Stimulated activated naive CD8-positive, alpha-beta T cell treated with anti-CD3 and anti-CD28 coated beads, Interleukin-15, Interleukin-2, amounts not matched to agents 100 ng/mL and 50 ng/mL, for 24 hours (primary cell): ENCODE results near the gene PSPC1.
"Not testable (repeated sequence)": the region's sequence is repeated elsewhere in the genome, so short reads cannot be mapped to it uniquely, and the experiment has no call there.

ENCODE experiments used
- H3K27ac Mint-ChIP-seq: one replicate; pipeline ENCODE4 v1.8.0; 2021; ENCODE audit warnings: mild to moderate bottlenecking, mixed read lengths
- H3K27me3 Mint-ChIP-seq: one replicate; pipeline ENCODE4 v1.8.0; 2021; ENCODE audit warnings: mixed read lengths
- H3K36me3 Mint-ChIP-seq: one replicate; pipeline ENCODE4 v1.8.0; 2021; ENCODE audit warnings: low read depth, mixed read lengths
- H3K4me1 Mint-ChIP-seq: one replicate; pipeline ENCODE4 v1.8.0; 2021; ENCODE audit warnings: low read depth, mixed read lengths
- H3K4me3 Mint-ChIP-seq: one replicate; pipeline ENCODE4 v1.8.0; 2021; ENCODE audit warnings: mild to moderate bottlenecking, mixed read lengths
- H3K9me3 Mint-ChIP-seq: one replicate; pipeline ENCODE4 v1.8.0; 2021; ENCODE audit warnings: mixed read lengths

The PSPC1 gene

DNA sequence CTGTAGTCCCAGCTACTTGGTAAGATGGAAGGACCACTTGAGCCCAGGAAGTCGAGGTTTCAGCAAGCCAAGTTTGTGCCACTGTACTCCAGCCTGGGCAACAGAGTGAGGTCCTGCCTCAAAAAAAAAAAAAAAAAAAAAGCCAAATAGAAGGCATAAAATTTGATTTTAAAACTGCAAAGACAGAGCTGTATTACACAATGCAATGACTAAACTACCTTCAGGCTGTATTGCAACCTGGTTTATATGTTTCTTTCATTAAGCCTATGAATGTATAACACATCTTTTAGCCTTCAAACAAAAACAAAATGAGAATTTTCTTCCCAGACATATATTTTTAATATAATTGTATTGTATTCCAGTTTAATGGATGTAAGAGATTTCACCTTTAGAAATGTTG is 73.7 kb downstream of the PSPC1 start:
- H3K9me3 Mint-ChIP-seq, H3K27ac Mint-ChIP-seq, H3K27me3 Mint-ChIP-seq, H3K4me3 Mint-ChIP-seq: not testable (repeated sequence)
- peaks cover 33% of the 10 kb centered on the region for H3K36me3 Mint-ChIP-seq
- H3K4me1 Mint-ChIP-seq: peaks cover 14% of the 10 kb centered on the region

DNA sequence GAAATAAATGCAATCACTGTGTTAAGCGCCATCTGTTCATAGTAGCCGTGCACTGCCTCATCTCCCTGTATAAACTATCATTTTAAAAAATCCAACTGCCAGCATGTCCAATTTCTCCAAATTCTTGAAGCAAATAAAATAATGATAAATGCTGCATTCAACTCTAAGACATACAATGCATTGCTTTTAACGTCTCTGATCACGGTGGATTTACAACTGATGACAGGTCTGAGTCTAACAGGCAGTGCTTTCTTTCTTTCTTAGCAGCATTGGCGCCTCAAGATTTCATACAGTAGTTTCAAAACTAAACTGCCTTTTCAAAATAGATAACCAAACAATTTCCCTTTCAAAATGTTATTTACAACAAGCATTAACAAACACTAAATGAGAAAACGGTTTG is 78.5 kb downstream of the PSPC1 start:
- not testable (repeated sequence) for H3K9me3 Mint-ChIP-seq, H3K27me3 Mint-ChIP-seq

DNA sequence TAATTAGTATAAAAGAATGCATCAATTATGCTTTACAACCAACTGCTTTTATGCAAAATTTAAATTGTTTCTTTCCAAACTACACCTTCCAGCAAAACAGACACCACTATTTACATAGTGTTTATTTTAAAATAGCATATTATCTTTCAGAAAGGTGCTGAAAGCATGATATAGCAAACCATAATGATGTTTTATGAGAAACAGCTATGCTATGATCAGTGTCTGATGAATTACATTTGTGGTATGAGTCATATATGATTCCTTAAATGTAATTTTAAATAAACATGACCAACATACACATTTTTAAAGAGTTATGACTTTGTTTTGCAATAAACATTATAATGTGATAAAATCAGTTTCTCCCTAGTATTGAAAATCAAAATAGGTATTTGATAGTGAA is 81.1 kb downstream of the PSPC1 start:
- not testable (repeated sequence) for H3K4me3 Mint-ChIP-seq, H3K27ac Mint-ChIP-seq, H3K27me3 Mint-ChIP-seq, H3K9me3 Mint-ChIP-seq, H3K4me1 Mint-ChIP-seq
- peaks cover 30% of the 10 kb centered on the region for H3K36me3 Mint-ChIP-seq

More for the DNA sequence above, 78.5 kb downstream of the PSPC1 start:
- not testable (repeated sequence) for H3K4me1 Mint-ChIP-seq, H3K4me3 Mint-ChIP-seq, H3K27ac Mint-ChIP-seq
- H3K36me3 Mint-ChIP-seq: peaks cover 39% of the 10 kb centered on the region

DNA sequence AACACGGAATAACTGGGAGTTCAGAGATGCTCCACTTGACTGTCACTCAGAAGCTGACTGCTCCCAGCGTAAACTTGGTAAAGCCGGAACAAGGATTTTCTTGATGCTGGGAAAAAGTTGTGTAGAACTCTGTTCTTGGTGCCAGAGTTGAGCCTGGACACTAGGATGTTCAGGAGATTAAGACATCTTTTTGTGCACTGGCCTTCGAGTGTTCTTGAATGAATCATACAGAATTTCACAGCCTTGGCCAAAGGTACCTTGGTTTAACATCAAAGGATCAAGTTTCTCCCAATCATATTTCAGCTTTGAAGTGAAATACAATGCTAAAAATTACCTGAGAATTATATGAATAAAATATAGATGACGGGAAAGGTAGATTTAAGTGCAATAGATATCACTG is 81.8 kb downstream of the PSPC1 start:
- not testable (repeated sequence) for H3K27me3 Mint-ChIP-seq, H3K9me3 Mint-ChIP-seq, H3K4me1 Mint-ChIP-seq, H3K27ac Mint-ChIP-seq, H3K4me3 Mint-ChIP-seq
- H3K36me3 Mint-ChIP-seq: peaks cover 26% of the 10 kb centered on the region

DNA sequence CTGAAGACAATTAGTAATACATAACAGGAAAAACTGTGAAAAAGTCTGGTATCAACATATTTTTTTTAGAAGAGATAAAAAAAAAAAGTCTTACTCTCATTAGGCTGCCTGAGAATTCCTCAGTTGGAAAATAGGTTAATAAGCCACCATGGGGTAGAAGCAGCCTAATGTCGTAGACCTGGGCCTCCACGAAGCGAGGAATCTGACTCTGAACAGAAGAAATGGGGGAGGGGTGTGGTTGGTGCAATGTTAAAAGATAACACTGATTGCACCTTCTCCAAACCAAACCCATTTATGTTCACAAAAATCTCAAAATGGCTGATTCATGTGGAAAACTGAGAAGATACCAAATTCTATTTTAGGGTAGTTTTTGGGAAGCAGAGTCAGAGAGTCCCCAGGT is 86.9 kb downstream of the PSPC1 start:
- Mint-ChIP-seq H3K4me1 (peaks cover 7% of the 10 kb centered on the region), H3K27ac (no peak overlapping the region), H3K4me3 (no peak overlapping the region), H3K36me3 (peaks cover 40% of the 10 kb centered on the region), H3K27me3 (no peaks in the 10 kb centered on the region), H3K9me3 (no peaks in the 10 kb centered on the region)

DNA sequence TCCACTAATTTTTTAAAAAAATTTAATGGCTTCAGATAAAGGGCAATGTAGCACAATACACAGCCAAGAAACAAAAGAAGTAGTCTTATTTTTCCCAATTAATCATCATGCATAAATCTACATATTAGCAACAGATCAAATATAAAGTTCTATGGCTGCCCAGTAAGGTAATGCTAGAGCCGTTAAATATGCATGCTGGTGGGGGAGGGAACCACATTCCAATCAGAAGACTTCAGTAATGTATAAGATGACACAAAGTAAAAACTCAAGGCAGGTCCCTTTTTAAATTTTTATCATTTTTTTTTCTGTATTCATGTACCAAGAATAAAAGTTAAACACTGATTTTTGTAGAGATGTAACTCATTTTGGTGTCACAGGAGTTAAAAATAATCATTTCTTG is 87.3 kb downstream of the PSPC1 start:
- peaks cover 7% of the 10 kb centered on the region for H3K4me1 Mint-ChIP-seq
- H3K27ac Mint-ChIP-seq: no peak overlapping the region
- H3K27me3 Mint-ChIP-seq: no peaks in the 10 kb centered on the region
- H3K9me3 Mint-ChIP-seq: no peaks in the 10 kb centered on the region
- no peak overlapping the region for H3K4me3 Mint-ChIP-seq
- H3K36me3 Mint-ChIP-seq: peaks cover 45% of the 10 kb centered on the region

DNA sequence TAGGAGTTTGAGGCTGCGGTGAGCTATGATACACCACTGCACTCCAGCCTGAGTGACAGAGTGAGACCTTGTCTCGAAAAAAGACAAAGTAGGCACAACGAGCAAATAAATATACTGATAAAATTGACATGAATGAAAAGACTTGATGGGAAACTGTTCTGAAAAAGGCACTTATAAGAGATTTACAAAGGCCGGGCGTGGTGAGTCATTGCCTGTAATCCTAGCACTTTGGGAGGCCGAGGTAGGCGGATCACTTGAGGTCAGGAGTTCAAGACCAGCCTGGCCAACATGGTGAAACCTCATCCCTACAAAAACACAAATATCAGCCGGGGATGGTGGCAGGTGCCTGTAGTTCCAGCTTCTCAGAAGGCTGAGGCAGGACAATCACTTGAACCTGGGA is 91.3 kb downstream of the PSPC1 start:
- H3K27me3 Mint-ChIP-seq, H3K4me1 Mint-ChIP-seq, H3K4me3 Mint-ChIP-seq, H3K27ac Mint-ChIP-seq, H3K9me3 Mint-ChIP-seq: not testable (repeated sequence)
- peaks cover 39% of the 10 kb centered on the region for H3K36me3 Mint-ChIP-seq

DNA sequence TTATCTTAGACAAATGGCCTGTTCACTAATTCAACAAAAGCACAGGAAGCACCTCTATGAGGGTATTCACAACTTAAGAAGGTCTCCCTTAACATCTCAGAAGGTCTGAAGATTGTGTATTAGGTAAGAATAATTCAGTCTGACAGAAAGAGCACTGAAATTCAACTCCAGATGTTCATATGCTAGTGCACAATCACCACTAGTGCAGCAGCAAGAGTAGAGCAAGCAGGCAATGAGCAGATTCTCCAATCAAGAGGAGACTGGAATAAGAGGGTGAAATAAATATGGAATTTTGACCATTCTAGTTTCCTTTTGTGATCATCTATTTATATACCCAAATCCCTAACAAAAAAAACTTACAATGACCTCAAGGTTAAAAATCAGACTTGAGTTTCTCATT is 97.3 kb downstream of the PSPC1 start:
- Mint-ChIP-seq H3K27ac (no peak overlapping the region), H3K9me3 (no peaks in the 10 kb centered on the region), H3K27me3 (no peaks in the 10 kb centered on the region), H3K4me1 (peaks cover 19% of the 10 kb centered on the region), H3K4me3 (no peak overlapping the region), H3K36me3 (peaks cover 9% of the 10 kb centered on the region)

DNA sequence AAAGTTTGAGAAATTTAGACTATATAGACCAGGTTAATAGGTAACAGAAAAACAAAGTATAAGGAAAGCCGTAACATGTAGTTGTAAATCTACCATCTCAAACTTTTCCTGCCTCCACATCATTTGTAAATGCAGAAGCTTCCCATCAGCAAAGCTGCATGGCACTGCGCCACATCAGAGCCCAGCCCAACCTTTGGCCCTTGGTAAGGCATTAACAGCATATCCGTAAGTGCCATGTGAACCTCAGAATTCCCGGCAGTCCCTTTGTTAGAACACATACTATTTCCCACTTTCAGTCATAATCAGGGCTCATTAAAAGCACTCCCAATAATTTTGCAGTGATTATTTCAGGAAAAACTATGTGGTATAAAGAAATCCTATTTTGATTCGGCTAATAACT is 97.7 kb downstream of the PSPC1 start:
- H3K4me1 Mint-ChIP-seq: peaks cover 19% of the 10 kb centered on the region
- H3K4me3 Mint-ChIP-seq: no peak overlapping the region
- no peaks in the 10 kb centered on the region for H3K9me3 Mint-ChIP-seq
- no peak overlapping the region for H3K27ac Mint-ChIP-seq
- peaks cover 9% of the 10 kb centered on the region for H3K36me3 Mint-ChIP-seq
- H3K27me3 Mint-ChIP-seq: no peaks in the 10 kb centered on the region

DNA sequence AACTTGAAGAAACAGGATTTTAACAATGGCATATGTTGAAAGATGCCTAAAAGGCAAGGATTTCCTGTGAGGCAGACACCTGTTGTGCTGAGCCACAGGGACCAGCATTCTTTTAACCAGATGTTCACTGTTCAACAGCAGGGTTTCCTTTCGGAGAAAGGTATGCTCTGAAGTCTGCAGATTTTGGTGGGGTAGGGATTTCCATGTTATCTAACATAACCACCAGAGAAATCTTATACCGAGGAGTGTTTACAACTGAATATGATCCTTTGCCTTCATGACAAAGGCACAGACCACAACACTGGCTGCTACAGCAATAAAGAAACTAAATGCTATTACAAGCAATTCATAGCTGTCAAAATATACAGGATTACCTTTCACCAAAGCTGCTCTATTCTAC is 101.2 kb downstream of the PSPC1 start:
- H3K36me3 Mint-ChIP-seq: peaks cover 26% of the 10 kb centered on the region
- no peak overlapping the region for H3K27ac Mint-ChIP-seq
- H3K4me1 Mint-ChIP-seq: peaks cover 27% of the 10 kb centered on the region

DNA sequence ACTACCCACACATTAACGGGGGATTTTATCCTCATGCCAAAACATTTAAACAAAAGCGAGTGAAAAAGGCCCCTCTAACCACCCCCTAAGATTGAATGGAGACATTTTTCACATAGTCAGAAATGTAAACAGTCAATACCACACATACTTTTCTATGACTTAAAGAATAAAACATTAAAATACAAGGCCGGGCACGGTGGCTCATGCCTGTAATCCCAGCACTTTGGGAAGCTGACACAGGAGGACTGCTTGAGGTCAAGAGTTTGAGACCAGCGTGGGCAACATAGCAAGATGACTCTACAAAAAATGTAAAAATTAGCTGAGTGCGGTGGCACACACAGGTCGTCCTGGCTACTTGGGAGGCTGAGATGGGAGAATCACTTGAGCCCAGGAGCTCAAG is 102.0 kb downstream of the PSPC1 start:
- H3K4me1 Mint-ChIP-seq: peaks cover 27% of the 10 kb centered on the region
- no peak overlapping the region for H3K27ac Mint-ChIP-seq
- H3K27me3 Mint-ChIP-seq: no peaks in the 10 kb centered on the region
- no peak overlapping the region for H3K4me3 Mint-ChIP-seq
- no peaks in the 10 kb centered on the region for H3K9me3 Mint-ChIP-seq
- peaks cover 34% of the 10 kb centered on the region for H3K36me3 Mint-ChIP-seq

More for the DNA sequence above, 101.2 kb downstream of the PSPC1 start:
- no peak overlapping the region for H3K4me3 Mint-ChIP-seq
- no peaks in the 10 kb centered on the region for H3K27me3 Mint-ChIP-seq
- H3K9me3 Mint-ChIP-seq: no peaks in the 10 kb centered on the region

DNA sequence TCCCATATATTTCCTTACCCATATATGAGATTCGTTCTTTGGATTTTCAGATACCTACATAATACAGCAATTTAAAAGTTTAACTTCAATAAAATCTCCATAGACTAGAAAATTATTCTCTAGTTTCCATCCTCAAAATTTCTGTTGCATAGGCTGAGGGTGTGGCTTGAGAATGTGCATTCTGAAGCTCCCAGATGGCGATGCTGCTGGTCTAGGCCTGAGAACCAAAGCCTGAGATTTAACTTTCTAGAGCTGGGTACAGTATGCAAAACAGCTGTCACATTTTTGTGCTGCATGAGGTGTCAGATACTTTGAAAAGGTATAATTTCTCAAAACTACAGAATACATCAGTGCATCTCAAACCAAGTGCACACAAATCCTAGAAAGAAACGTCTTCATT is 106.6 kb downstream of the PSPC1 start:
- H3K9me3 Mint-ChIP-seq: no peaks in the 10 kb centered on the region
- H3K27ac Mint-ChIP-seq: peak overlapping the region; percentile 43
- H3K4me1 Mint-ChIP-seq: peaks cover 8% of the 10 kb centered on the region
- no peak overlapping the region for H3K4me3 Mint-ChIP-seq
- peaks cover 61% of the 10 kb centered on the region for H3K36me3 Mint-ChIP-seq
- H3K27me3 Mint-ChIP-seq: no peaks in the 10 kb centered on the region

DNA sequence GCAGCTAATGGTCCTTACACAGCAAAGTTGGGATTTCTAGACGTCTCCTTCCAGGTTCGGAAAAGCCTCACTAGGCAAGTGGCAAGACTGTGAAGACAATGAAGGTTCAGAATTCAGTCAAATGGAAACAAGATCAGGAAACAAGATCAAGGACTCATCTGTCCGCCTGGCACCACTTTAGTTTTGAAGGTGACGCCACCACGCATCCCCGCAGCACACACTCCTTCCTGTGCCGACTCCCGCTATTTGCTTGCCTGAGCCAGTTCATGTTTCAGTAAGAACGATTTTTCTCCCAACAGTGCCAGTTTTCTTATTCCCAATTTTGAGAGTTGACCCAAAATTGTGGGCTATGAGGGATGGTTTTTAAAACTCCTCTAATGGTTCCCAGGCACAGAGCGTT is 107.8 kb downstream of the PSPC1 start:
- Mint-ChIP-seq H3K36me3 (peaks cover 72% of the 10 kb centered on the region), H3K4me1 (peaks cover 12% of the 10 kb centered on the region), H3K9me3 (no peaks in the 10 kb centered on the region), H3K4me3 (no peak overlapping the region), H3K27me3 (no peaks in the 10 kb centered on the region), H3K27ac (peak overlapping the region; percentile 10)

DNA sequence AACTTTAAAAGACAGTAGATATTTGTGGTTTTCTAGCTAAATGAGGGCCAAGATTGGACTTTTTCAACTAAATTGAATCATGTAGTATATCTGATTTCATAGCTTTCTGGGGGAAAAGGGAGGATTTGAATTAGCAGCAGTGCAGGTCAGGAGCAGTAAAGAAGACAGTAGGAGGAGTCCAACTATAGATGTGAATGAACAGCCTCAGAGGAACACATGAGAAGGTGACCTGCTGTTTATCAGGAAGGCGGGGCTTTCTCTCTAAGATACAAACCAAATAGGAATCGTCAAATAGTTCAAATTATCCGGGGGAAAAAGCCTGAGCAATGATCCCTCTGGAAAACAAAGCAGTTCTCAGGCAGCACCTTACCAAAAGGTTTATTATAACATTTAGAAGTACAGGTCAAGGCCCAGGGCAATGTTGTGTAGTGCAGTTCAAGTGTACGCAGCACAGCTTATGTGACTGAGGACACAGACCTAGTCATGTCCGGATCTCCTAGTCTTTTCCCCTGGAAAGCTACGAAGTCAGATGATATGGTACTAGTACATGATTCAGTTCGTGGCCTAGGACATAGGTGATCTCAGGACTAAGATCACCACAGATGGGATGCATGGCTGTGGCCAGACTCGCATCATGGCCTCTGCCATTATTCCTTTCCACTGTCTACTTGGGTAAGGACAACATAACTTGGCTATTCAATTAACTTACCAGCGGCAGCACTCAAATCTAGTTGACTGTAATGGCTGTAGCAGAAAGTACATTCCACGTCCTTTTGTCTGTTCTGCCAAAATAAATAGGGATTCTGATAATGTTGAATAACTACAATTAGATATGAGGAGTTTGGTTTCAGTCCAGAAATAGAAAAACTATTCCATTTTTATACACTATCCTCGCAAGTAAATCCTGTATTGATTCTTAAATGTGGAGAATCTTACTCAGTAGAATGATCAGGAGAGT is 109.0 kb downstream of the PSPC1 start:
- H3K27me3 Mint-ChIP-seq: no peaks in the 10 kb centered on the region
- peak overlapping the region; percentile 10 for H3K27ac Mint-ChIP-seq
- H3K9me3 Mint-ChIP-seq: no peaks in the 10 kb centered on the region
- H3K36me3 Mint-ChIP-seq: peaks cover 80% of the 10 kb centered on the region
- no peak overlapping the region for H3K4me3 Mint-ChIP-seq
- H3K4me1 Mint-ChIP-seq: peaks cover 12% of the 10 kb centered on the region

DNA sequence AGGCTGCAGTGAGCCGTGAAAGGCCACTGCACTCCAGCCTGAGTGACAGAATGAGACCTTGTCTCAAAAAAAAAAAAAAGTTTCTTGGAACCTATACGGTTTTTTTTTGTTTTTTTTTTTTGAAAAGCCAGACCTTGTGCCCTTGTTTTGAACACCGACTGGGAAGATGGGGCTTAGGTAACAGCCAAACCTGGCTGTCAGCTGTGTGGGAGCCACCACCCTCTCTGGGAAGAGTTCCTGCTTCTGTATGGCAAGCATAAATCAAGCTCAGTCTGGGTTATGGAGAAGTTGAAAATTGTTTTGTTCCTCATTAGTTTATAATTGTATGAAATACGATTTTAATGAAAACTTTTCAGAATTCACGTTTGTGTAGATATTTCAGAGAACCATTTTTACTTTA is 109.8 kb downstream of the PSPC1 start:
- Mint-ChIP-seq H3K9me3 (no peaks in the 10 kb centered on the region), H3K27ac (peak overlapping the region; percentile 10), H3K4me1 (peaks cover 10% of the 10 kb centered on the region), H3K27me3 (no peaks in the 10 kb centered on the region), H3K4me3 (no peak overlapping the region), H3K36me3 (peaks cover 81% of the 10 kb centered on the region)

DNA sequence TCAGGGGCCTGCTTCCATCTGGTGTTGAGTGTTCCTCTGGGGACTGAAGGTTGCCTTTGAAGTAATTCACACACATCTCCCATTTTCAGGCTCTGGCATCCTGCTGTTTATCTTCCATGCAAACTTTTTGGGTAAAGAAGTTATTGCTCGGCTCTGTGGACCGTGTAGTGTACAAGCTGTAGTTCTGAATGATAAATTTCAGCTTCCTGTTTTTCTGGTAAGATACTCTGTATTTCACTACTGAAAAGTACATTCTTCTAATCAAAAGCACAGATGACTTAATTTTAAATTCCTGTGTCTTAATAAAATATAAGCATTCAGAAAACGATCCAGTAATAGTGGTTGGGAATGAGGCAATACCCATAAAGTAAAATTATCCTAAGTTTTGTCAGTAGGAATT is 112.6 kb downstream of the PSPC1 start:
- Mint-ChIP-seq H3K36me3 (peaks cover 79% of the 10 kb centered on the region), H3K27ac (no peak overlapping the region), H3K9me3 (no peaks in the 10 kb centered on the region), H3K27me3 (no peaks in the 10 kb centered on the region), H3K4me1 (peaks cover 4% of the 10 kb centered on the region), H3K4me3 (no peak overlapping the region)
